Measurements from ENCODE around the gene EPC2.

DNA sequence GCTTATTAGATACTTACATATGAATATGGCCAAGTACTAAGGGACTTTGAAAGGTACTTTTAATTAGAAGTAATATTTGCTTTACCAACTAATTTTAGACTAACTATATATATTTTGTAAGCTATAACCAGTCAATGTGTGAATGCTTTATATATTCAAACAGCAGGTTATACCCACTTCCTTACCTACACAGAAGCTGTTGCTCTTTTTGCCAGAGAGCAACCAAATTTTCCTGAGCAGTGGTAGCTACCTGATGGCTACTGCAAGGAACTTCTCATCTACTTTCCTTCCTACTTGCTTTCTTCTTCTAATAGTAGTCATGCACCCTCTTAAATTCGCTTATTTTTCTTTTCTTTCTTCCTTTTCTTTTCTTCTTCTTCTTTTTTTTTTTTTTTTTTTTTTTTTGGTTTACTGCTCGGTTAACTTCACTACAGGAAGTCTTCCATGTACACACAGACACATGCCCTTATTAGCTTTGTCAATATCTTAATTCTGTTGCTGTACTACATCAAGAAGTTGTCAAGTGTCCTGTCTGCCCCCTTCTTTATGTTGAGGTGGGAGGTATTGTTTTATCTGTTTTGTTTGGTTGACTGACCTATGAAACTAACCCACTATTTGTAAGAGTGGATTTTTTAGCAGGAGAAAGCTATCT lies 95.0 kb downstream of the EPC2 start:
- TF ChIP-seq SUZ12 (IDR thresholded peaks at IDR 0.05; ENCODE audit: extremely low read depth, insufficient read depth, insufficient read length) (no peak), YY1 (IDR thresholded peaks at IDR 0.05; ENCODE audit: insufficient read depth, insufficient read length) (no peak), ZNF274 (IDR thresholded peaks at IDR 0.05; ENCODE audit: low read depth, low read length) (no peak)
